ENCODE results near the gene RHAG.
"Not testable (repeated sequence)": the region's sequence is repeated elsewhere in the genome, so short reads cannot be mapped to it uniquely, and the experiment has no call there.

The RHAG gene

DNA sequence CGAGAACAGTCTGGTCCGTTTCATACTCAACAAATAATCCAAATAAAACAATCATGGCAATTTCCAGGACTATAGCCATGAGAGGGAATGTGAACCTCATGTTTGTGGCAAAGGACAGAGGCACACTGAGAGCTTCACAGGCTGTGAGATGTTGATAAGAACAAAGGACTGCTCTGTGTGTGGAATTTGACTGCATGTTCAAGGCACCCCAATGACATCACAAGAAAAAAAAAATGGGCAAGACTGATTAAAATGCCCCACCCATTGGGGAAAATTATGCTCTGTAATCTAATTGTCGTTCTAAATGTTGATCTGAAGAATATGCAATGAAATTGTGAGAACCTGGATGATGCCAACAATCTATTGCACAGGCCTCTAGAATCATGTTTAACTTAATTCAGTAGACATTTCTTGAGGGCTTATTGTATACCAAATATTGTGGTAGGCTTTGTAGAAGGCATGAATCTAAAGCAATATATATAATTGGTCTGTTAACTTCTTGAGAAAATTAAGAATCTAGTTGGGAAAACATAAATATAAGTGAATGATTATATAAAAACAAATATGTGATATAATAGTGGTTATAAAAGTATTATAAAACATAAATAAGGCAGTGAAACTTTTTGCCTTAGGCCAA, at the start of gene RHAG:
Gene RHAG, minus strand, starts transcription at position 127 of the 637 bp plus-strand sequence. Its CDS starts 27 bp downstream, at position 100.
- no peak for DNase-seq (ENCODE audit: low spot score)

DNA sequence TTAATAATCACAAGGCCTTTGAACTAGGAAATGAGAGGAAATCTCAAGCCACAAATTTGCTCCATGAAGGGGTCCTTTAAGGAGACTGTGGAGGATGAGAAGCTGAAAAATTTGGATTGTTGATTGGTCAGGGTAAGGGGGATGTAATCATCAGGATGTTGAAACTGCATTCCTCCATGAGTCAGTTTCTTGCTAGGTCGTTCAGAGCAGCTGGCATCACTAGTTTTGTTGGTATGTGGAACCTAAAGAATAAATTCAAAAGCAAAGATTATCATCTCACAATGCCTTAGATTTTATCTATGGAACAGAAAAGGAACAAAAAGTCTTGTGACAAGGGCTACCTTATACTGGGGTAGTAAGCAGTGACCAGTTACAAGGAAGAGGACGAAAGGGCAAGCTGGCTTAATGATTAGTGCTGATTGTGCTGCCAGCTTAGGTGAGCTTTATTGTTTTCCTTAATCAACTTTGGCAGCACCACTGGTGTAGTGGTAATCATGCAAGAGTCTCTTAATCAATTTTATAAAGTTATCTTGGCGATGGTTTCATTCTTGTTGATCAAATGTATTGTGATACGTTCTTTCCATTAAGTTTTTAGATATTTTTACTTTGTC, 40.1 kb upstream of the RHAG start:
- DNase-seq (ENCODE audit: low spot score): no peak

DNA sequence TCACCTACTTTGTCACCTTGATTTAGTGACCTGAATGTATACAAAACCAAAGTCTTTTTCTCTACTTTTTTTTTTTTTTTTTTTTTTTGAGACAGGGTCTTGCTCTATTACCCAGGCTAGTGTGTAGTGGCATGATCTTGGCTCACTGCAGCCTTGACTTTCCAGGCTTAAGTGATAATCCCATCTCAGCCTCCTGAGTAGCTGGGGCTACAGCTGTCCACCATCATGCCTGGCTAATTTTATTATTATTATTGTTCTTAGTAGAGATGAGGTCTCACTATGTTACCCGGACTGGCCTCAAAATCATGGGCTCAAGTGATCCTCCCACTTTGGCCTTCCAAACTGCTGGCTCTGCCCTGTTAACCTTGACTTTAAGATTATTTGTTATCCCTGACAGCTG, 39.2 kb upstream of the RHAG start:
- DNase-seq (ENCODE audit: low spot score): no peak

- no peak for DNase-seq (ENCODE audit: low spot score)
Measured at GRCh38 chr6:49668083-49668511, 31.5 kb upstream of the RHAG start.

DNA sequence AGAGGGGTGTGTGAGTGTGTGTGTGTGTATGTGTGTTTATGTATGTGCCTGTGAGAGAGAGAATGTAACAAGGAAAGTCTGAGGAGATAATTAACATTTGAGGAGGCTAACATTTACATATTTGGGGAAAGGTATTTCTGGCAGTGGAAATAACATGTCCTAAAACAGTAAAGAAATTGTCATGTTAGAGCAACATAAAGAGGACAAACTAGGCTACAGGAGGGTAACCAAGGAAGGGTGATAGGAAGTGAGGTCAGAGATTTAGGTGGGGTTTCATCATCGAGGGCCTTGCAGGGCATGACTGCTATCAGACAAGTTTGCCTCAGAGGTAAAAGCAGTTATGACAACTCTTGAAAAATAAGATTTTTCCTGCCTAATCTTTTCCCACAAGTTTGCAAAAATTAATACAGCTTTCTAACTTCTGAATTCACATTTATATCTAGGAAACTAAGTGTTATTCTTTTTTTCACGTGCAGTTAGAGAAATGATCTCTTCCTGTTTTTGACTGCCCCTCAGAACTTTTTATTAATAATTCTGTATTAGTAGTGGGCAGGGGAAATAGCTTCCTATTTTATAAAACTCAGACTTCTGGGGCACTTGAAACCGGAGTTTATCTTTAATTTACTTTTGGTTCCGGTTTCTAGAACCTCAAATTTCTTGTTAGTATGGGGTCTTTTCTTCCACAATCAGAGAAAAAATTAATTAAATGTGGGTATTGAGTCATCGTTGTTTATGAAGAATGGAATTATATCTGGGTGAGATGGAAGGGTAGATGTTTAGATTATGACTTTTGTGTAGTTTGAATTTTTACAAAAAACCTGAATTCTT, 30.5 kb upstream of the RHAG start:
- DNase-seq (ENCODE audit: low spot score): no peak

DNA sequence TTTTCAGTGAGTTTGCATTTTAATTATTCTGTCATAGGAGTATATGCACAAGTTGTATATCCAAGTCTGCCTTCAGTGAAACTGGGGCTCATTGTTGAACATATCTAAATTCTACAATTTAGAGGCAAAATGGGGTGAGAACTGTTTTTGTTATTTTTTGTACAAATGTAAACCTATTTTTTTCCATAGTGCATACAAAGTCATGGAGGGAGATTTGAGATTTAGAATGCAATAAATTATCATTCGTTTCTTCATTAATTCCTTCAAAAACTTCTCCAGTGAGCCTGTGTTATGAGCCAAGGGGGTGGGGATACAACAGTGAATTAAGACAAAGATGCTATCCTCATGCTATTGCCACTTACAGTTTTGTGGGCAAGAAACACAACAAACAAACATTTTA, 29.8 kb upstream of the RHAG start:
- DNase-seq (ENCODE audit: low spot score): no peak

DNA sequence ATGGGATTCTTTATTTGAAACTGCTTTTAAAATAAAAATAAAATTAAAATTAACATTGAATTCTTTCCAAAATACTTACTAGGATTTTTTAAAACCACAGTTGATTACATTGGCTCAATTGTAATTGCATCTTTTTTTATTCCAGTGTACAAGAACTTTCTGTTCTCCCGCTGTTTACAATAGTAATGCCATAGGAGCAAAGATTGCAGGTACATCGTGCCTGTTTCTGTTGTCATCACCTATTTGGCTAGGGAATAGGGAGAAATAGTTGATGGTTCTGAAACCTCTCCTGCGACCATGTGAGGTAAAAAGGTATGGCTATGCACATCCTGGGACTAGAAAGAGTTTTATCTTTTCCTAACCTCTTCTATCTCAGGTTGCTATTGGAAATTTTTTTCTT, 28.2 kb upstream of the RHAG start:
- DNase-seq (ENCODE audit: low spot score): no peak

DNA sequence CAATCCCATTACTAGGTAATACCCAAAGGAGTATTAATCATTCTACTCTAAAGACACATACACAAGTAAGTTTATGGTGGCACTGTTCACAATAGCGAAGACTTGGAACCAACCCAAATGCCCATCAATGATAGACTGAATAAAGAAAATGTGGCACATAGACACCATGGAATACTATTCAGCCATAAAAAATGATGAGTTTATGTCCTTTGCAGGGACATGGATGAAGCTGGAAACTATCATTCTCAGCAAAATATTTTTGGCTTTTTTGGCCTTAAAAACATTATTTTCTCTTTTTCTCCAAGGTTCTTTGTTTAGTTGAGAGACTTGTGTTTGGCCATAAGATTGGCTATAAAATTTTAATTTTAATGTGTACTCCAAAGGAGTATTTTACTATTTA, 27.4 kb upstream of the RHAG start:
- not testable (repeated sequence) for DNase-seq (ENCODE audit: low spot score)

GRCh38 chr6:49662892-49663261, 26.2 kb upstream of the RHAG start:
- DNase-seq (ENCODE audit: low spot score): no peak

GRCh38 chr6:49662231-49662891, 25.7 kb upstream of the RHAG start:
- no peak for DNase-seq (ENCODE audit: low spot score)

DNA sequence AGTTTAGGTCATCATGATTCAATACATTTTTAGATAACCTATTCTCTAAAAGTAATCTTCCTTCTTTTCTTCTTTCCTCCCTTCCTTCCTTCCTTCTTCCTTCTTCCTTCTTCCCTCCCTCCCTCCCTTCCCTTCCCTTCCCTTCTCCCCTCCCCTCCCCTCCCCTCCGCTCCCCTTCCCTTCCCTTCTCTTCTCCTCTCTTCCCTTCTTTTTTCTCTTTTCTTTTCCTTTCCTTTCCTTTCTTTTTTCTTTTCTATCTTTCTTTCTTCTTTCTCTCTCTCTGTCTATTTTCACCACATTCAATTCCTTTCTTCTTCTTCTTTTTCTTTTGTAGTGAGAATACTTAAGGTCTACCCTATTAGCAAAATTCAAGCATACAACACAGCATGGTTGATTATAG, 17.3 kb upstream of the RHAG start:
- no peak for DNase-seq (ENCODE audit: low spot score)

- DNase-seq (ENCODE audit: low spot score): no peak
Measured at GRCh38 chr6:49653438-49653837, 16.8 kb upstream of the RHAG start.

DNA sequence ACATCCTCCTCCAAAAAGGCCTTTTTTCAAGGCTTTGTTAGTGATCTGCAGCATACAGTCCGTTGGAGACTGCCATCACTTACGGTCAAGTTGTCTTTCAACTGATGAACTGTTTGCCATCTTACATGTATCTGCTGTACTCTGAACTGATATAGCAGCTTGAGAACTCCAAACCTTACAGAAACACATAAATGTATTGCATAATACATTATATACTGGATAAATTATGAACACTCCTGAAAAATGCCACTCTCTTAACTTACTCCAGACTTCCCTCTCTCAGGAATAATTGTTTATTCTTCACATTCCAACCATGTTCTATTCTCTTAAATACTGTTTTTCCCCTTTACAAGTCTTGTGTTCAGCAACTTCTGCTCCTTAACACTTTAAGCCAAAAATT, 14.6 kb upstream of the RHAG start:
- no peak for DNase-seq (ENCODE audit: low spot score)

DNA sequence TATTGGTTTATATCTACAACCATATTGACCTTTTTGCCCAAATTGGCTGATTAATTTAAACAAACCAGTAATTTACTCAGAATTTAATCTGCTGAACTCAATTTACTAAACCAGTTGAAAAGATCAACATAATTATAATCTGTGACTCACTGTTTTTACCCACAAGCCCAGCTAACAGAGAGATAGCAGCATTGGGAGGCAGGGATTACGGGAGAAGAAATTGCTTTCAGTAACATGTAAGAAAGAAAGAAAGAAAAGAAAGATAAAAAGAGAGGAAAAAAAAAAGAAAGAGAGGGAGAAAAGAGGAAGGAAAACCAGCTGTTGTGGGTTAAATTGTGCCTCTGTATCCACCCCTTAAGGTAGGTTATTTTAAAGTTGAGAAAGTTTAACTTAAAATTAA, 13.3 kb upstream of the RHAG start:
- DNase-seq (ENCODE audit: low spot score): no peak

- no peak for DNase-seq (ENCODE audit: low spot score)
Measured at GRCh38 chr6:49648036-49648435, 11.4 kb upstream of the RHAG start.

DNA sequence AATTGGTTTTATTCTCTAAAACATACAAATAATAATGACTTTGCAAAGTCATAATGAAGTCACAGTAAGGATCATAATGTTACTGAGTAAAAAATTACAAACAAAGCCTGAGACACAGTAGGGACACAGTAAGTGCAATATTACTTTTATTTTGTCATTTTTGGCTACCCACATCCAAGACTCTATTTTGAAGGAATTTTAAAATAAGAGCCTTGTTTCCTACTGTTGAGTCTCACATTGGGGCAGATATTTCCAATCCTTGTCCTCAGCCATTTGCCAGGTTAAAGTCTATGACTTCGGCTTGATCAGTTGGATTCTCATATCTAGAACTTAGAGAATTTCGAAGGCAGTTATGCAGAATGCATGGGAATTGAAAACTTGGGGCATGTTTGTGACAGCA, 10.8 kb upstream of the RHAG start:
- DNase-seq (ENCODE audit: low spot score): no peak

DNA sequence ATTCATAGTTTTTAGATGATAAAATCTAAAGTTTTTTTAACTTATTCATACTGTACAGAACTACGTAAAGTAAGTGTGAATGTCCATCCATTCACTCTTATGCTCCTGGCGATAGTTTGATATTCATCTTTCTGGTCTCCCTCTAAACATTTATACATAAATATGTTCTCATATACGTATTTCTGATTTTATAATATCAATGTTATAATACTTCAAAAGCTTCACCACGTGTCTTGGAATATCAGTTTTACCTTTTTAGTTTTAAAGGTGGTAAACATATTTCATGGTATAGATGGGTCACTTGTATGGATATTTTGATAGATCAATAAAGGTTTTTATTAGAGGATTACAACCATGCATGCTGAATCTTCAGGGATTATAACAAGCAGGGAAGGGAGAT, 10.3 kb upstream of the RHAG start:
- DNase-seq (ENCODE audit: low spot score): no peak

- no peak for DNase-seq (ENCODE audit: low spot score)
Measured at GRCh38 chr6:49646130-49646824, 9.6 kb upstream of the RHAG start.

DNA sequence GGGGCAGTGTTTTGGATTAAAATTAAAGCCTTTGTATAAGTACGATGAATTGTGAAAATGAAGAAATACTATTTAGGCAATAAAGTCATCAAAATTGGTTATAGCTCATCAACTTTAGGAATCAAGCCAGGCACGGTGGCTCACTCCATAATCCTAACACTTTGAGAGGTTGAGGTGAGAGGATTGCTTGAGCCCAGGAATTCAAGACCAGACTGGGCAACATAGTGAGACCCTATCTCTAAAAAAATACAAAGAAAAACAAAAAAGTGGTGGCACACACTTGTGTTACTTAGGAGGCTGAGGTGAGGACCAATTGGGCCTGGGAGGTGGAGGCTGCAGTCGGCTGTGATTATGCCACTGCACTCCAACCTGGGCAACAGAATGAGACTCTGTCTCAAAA, 8.5 kb upstream of the RHAG start:
- DNase-seq (ENCODE audit: low spot score): no peak

DNA sequence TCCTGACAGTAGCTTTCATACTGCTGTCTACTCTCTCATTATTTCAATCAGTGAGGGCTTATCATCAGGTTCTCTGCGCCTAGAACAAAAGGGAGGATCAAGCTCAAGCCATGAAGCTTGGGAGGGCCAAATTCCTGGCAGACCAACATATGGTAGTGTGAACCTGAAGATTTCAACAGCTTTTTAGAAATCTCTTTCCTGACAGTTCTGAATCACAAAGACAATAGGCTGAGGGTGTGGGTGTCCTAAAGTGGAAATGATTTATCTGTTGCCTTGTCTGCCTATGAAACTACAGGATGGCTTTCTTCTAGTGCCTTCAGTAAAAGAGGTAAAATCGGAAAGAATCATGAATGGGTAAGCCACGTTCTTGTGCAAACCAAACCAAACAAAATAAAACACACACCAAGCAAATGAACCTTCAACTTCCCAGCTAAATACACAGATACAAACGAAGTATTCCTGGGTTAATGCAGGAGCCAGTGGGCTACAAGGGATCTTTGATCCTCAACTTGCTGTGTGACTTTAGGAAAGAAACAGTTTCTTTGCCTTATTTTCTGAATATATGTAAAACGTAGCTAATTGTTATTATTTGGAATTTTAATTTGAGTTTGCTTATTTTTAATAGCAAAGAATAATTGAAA, 2.7 kb upstream of the RHAG start:
- no peak for DNase-seq (ENCODE audit: low spot score)

GRCh38 chr6:49637350-49637731, 702 bp upstream of the RHAG start:
- DNase-seq (ENCODE audit: low spot score): no peak
